ENCODE results near the gene CTAGE8.
"Not testable (repeated sequence)": the region's sequence is repeated elsewhere in the genome, so short reads cannot be mapped to it uniquely, and the experiment has no call there.

The CTAGE8 gene, protein sequence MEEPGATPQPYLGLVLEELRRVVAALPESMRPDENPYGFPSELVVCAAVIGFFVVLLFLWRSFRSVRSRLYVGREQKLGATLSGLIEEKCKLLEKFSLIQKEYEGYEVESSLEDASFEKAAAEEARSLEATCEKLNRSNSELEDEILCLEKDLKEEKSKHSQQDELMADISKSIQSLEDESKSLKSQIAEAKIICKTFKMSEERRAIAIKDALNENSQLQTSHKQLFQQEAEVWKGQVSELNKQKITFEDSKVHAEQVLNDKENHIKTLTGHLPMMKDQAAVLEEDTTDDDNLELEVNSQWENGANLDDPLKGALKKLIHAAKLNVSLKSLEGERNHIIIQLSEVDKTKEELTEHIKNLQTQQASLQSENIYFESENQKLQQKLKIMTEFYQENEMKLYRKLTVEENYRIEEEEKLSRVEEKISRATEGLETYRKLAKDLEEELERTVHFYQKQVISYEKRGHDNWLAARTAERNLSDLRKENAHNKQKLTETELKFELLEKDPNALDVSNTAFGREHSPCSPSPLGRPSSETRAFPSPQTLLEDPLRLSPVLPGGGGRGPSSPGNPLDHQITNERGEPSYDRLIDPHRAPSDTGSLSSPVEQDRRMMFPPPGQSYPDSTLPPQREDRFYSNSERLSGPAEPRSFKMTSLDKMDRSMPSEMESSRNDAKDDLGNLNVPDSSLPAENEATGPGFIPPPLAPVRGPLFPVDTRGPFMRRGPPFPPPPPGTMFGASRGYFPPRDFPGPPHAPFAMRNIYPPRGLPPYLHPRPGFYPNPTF

DNA sequence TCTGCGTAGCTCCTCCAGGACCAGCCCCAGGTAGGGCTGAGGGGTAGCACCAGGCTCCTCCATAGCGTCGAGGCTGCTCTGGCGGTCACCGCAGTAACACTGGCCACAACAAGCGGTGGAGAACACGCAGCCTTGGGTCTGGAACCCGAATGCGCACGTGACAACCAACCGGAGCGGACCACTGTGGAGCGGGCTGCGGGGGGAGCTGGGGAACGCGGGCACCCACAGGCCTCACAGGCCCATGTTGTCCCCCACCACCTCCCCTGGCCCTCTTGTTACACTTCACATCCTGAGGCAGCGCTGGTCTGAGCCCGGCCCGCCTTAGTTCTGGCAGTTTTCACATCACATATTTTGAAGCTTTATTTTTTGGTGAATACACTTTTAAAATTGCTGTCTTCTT, at the start of gene CTAGE8:
Gene CTAGE8 (minus strand): TSS at position 101 of the 400 bp plus-strand sequence. CDS start 38 bp downstream, at position 63.
- H3K4me3 Mint-ChIP-seq; H3K36me3 Mint-ChIP-seq; H3K4me1 Mint-ChIP-seq (ENCODE audit: low read depth); H3K27me3 Mint-ChIP-seq; H3K27ac Mint-ChIP-seq; H3K9me3 Mint-ChIP-seq (ENCODE audit: low read depth): not testable (repeated sequence)

DNA sequence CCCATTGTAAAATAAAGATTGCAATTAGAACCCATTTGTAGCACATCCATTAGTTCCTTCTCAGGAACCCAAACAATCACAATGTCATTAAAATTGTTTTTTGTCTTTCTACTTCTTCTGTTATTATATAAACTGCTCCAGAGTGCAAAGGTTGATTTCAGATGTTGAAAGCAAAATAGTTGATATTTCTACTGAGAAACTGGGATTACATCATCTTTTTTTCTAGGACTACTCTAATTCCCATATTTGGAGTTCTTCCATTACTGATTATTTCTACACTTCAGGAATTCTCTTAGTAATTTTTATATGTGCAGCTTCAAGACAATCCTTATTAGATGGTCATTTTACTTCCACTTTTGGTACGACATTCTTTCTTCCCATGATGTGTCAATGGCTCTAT, 48.4 kb upstream of the CTAGE8 start:
- not testable (repeated sequence) for H3K27ac Mint-ChIP-seq; H3K36me3 Mint-ChIP-seq; H3K9me3 Mint-ChIP-seq (ENCODE audit: low read depth); H3K27me3 Mint-ChIP-seq; H3K4me3 Mint-ChIP-seq; H3K4me1 Mint-ChIP-seq (ENCODE audit: low read depth)

DNA sequence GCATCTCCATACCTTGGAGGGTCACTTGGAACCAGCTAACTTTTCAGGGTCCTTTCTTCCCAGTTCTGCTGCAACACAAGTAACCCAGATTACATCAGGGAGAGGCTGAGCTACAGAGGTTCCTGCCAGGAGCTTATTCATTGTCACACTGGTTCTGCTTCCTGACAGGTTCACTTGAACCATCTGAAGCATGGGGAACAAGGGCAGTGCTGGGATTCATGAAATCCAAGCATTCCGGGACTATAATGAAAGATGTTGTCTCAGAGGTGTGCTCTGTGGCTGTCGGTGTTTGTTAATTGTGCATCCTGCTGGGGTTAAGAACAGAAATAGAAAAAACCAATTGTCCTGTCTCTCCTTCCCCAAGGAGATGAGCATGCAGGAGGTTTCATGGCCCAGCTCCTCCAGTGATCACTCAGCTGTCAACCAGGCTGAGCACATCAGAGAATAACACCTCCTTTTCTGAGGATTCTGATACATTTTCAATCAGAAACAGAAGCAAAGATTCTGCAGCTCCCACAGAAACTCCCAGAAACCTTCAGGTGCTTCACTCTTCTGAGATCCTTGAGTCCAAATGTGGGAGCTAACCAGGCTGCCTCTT, 42.9 kb upstream of the CTAGE8 start, which contains the start of gene OR2A1:
Gene OR2A1 (plus strand): TSS at position 548 of the 598 bp plus-strand sequence. CDS start 5,706 bp downstream, outside the sequence.
- H3K27me3 Mint-ChIP-seq; H3K27ac Mint-ChIP-seq; H3K4me1 Mint-ChIP-seq (ENCODE audit: low read depth); H3K9me3 Mint-ChIP-seq (ENCODE audit: low read depth); H3K4me3 Mint-ChIP-seq; H3K36me3 Mint-ChIP-seq: not testable (repeated sequence)

DNA sequence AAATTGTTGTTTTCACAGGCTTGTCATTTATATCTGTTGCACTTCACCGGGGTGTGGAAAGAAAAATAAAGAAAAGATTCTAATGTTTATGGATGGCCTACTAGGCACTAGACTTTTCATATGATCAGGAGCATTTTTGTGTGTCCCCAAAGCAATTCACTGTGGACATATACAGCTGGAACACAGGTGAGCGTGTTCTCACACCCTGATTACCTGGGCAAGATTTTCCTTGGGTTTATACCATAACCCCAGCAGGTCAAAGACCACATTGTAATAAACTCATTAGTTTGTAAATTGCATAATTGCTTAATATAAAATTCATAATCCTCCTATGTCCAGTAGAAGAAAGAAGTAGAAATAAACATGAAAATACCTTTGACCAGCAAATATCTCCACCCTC, 42.1 kb upstream of the CTAGE8 start:
- not testable (repeated sequence) for H3K27me3 Mint-ChIP-seq; H3K27ac Mint-ChIP-seq; H3K4me1 Mint-ChIP-seq (ENCODE audit: low read depth); H3K9me3 Mint-ChIP-seq (ENCODE audit: low read depth); H3K36me3 Mint-ChIP-seq; H3K4me3 Mint-ChIP-seq

DNA sequence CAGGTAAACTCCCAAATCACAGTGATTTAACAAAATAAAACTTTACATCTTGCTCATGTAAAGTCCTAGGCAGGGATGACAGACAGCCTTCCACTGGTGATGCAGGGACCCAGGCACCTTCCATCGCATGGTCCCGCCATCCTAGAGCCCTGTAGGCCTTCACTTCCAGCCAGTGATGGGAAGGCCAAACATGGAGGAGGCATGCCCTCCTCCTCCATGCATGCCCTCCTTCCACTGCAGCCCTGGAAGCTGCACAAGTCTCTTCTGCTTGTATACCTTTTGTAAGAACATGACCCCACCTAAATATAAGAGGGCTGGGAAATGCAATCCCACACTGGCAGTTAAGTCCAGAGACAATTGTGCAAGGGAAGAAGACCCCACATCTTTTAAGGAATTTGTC, 40.6 kb upstream of the CTAGE8 start:
- not testable (repeated sequence) for H3K4me1 Mint-ChIP-seq (ENCODE audit: low read depth); H3K27me3 Mint-ChIP-seq; H3K36me3 Mint-ChIP-seq; H3K4me3 Mint-ChIP-seq; H3K27ac Mint-ChIP-seq; H3K9me3 Mint-ChIP-seq (ENCODE audit: low read depth)

DNA sequence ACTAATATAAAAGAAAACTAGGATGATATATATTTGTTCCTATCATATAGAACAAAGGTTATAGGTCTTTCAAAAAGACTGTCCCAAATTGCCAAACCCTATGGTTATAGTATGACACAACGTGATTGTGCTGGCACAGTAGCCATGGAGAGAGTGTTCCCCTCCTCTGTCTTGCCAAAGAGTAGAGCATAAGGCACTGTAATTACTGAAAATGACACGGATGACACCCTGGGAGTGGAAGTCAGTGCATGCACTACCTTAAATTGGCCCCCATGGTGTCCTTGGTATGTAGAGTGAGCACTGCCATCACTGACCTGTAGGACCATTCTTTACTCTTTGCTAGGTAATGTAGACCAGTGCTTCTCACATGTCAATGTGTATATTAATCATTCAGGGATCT, 36.1 kb upstream of the CTAGE8 start:
- not testable (repeated sequence) for H3K9me3 Mint-ChIP-seq (ENCODE audit: low read depth); H3K4me1 Mint-ChIP-seq (ENCODE audit: low read depth); H3K36me3 Mint-ChIP-seq; H3K27me3 Mint-ChIP-seq; H3K4me3 Mint-ChIP-seq; H3K27ac Mint-ChIP-seq

DNA sequence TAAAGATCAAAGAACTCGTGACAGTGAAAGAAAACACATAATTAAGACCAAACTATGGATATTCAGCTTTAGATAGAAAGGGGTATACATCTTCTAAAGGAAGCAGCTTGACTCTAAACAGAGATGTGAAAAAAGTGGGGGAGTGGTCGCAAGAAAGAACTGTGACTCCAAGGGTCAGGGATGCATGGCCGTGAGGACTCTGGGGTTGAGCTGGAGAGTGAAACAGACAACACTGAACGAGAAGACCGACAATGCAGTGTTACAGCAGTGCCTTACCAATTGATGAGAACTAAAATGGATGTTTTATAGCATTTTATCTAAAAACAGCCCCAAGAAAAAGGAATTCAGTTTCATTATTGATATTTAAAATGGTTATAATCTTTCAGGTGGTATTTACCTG, 34.5 kb upstream of the CTAGE8 start:
- not testable (repeated sequence) for H3K36me3 Mint-ChIP-seq; H3K4me3 Mint-ChIP-seq; H3K27ac Mint-ChIP-seq; H3K4me1 Mint-ChIP-seq (ENCODE audit: low read depth); H3K9me3 Mint-ChIP-seq (ENCODE audit: low read depth); H3K27me3 Mint-ChIP-seq

DNA sequence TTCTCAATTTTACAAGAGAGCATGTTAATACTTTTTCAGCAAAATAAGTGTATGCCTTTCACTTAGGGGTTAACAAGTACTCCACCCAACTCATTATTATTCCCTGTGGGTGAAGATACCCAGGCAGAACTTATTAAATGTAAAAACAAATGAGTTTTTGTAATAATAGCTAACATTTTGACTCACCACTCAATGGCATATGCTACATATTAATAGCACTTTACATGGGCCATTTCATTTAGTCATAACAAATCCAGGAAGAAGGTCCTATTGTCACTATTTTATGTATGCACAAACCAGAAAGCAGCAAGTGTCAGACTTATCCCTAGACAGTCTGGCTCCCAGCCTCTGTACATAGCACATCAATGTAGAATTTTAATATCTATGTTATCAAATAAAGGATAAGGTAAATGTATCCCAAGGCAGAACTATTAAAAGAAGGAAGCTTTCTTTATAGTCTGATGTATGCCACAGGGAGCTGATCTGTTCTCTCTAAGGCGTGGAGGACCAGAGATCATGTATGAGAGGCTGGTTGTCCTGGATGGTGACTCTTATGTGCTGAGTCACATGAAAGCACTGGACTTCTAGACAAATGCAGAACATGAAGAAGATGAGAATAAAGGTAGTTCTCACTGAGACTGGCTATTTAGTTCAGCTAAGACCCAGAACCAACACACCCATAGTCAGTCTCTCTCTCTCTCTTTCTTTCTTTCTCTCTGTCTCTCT, 33.7 kb upstream of the CTAGE8 start:
- H3K9me3 Mint-ChIP-seq (ENCODE audit: low read depth); H3K27me3 Mint-ChIP-seq; H3K27ac Mint-ChIP-seq; H3K36me3 Mint-ChIP-seq; H3K4me1 Mint-ChIP-seq (ENCODE audit: low read depth); H3K4me3 Mint-ChIP-seq: not testable (repeated sequence)

DNA sequence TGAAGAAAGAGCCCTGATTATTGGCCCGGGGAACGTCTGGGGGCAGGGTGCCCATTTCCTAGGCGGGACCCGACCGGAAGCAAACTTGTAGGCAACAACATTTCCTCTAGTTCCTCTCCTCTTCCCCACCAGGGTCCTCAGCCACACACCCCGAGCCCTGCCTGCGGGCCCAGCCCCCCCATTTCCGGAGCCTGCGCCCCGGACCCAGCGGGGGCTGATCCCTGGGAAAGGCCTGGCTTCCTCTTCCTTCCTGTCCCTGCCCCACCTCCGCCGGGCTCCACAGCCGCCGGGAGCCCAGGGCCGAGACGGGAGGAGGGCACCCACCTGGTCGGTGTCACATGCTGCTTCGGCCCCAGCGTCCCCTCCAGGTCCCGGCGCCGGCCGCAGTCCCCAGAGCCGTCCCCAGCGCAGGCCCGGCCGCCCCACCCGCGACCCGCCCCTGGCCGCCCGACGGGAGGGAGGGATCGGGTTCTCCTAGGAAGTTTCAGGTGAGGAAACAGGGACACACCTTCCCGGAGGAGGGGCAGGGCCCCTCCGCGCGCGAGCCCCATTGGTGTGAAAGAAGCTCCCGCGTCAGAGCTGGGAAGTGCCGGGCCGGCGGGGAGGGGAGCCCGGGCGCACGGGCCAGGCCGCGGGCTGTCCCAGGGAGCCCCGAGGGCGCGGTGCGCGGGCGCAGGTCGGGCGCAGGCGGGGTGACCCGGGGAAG, 24.9 kb upstream of the CTAGE8 start:
- not testable (repeated sequence) for H3K4me1 Mint-ChIP-seq (ENCODE audit: low read depth); H3K4me3 Mint-ChIP-seq; H3K27me3 Mint-ChIP-seq; H3K9me3 Mint-ChIP-seq (ENCODE audit: low read depth); H3K27ac Mint-ChIP-seq; H3K36me3 Mint-ChIP-seq

DNA sequence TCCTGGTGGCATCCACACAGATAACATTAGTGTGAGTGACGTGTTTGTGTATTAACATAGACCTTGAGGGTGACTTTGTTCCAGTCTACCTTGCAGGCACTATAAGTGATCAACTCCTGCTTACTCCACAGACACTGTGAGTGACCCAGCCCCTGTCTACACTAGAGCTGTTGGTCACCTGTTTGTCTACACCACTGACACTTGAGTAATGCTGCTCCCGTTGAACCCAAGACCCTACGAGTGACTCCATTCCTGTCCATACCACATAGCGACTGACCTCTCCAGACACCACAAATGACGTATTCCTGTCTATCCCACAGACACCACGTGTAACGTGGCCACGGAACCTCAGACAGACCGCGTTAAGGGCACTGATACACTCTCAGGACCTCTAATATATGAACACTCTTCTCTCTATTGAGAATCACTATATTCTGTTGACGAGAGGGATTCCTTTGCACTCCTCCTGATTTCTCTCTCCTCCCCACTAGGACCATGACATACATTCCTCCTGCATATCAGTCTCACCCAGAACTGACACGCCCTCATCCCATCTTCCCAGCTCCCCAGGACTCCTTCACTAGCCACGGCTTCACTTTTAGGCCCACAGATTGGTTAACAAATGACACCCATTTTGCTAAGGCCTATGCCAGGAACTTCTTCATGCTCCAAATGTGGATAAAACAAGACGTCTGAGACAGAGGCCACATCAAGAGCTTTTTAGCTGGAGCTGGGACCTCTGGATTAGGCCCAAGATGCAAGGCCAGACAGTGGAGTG, 23.5 kb upstream of the CTAGE8 start:
- peak overlapping the region; percentile 44 for H3K4me3 Mint-ChIP-seq
- not testable (repeated sequence) for H3K36me3 Mint-ChIP-seq; H3K27ac Mint-ChIP-seq; H3K4me1 Mint-ChIP-seq (ENCODE audit: low read depth); H3K9me3 Mint-ChIP-seq (ENCODE audit: low read depth); H3K27me3 Mint-ChIP-seq

DNA sequence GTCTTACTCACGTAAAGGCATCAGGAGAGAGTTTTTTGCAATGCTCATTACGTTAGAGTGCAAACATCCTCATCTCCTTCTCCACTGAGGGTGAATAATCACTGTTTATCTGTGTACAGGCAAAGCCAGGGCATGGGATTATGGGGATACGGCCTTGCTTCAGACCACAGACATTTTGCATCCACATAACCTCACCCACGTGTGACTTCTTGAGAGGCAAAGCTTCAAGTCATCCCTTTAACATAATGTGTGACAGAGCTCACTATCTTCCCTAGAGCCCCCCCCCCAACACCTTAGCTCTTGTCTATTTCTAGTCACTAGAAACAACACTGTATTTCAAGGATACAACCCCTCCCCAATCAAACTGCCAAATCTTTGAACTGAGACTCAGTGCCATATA, 22.5 kb upstream of the CTAGE8 start:
- H3K9me3 Mint-ChIP-seq (ENCODE audit: low read depth); H3K4me3 Mint-ChIP-seq; H3K27ac Mint-ChIP-seq; H3K36me3 Mint-ChIP-seq; H3K4me1 Mint-ChIP-seq (ENCODE audit: low read depth); H3K27me3 Mint-ChIP-seq: not testable (repeated sequence)

DNA sequence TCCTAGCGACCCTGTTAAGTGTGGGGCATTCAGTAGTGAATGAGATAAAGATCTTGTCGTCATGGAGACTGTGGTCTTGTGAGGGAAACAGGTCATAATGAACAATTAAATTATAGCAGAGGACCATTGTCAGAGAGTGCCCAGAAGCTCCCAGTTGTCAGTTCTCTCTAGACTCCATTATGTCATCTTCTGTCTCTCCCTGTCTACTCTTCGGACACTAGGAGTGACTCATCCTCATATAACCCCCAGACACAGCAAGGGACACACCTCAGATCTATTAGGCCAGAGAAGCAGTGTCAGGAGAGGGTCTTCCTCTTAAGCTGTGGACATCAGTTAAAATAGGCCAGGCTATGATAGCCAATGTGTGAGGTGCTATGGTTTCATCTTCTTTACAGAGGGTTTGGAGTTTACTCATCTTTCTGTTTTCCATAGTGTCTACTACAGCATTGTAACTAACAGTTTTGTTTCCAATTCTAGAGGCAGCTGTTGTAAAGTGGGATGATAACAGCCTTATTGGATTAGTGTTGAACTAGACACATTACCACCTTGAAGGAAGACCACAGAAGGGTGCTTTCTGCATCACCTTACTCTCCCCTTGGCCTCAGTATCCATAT, 18.2 kb upstream of the CTAGE8 start:
- H3K4me3 Mint-ChIP-seq; H3K9me3 Mint-ChIP-seq (ENCODE audit: low read depth); H3K4me1 Mint-ChIP-seq (ENCODE audit: low read depth): not testable (repeated sequence)

DNA sequence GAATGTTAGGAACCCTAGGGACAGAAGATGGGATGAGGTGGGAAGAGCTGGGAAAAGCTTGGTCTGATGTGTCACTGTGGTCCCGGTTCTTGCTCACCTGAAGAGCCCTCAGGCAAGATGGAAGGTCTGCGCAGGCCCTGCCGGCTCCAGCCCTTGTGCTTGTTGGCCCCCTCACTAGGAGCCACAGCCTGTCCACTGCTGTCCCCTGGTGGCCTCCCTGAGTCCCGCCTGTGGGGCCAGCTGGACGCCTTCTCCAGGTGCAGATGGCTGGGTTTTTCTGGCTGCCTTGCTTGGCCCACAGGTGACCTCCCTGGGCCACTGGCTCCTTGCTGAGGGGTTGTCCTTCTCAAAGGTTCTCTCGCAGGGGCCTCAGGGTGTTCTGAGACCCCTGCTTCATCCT, 14.6 kb upstream of the CTAGE8 start:
- not testable (repeated sequence) for H3K9me3 Mint-ChIP-seq (ENCODE audit: low read depth); H3K4me3 Mint-ChIP-seq; H3K36me3 Mint-ChIP-seq; H3K4me1 Mint-ChIP-seq (ENCODE audit: low read depth); H3K27ac Mint-ChIP-seq; H3K27me3 Mint-ChIP-seq

More for the DNA sequence above, 18.2 kb upstream of the CTAGE8 start:
- not testable (repeated sequence) for H3K27me3 Mint-ChIP-seq, H3K36me3 Mint-ChIP-seq, H3K27ac Mint-ChIP-seq

DNA sequence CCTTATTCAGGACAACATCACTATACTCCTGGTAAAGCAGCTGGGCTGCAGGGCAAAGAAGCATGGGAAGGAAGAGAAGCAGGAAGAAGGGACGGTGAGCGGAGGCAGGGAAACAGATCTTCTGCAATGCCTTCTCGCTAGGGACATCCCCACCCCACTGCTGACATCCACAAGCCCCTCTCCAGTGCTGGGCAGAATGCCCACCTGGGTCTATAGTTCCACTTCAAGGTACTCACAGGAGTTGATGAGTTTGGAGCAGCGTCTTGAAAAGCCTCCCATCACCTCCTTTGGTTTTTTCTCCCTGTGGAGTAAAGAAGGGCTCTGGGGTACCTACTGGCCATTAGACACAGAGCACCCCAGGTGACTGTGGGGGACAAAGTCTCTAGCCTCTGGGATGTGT, 13.4 kb upstream of the CTAGE8 start:
- H3K36me3 Mint-ChIP-seq; H3K4me1 Mint-ChIP-seq (ENCODE audit: low read depth); H3K4me3 Mint-ChIP-seq; H3K9me3 Mint-ChIP-seq (ENCODE audit: low read depth); H3K27ac Mint-ChIP-seq; H3K27me3 Mint-ChIP-seq: not testable (repeated sequence)
